Bronchial smooth muscle cell (primary cell): Measurements from ENCODE around the gene ZNF106. TPM values are rescaled to one million over a fixed set of nuclear protein-coding genes. Genes with fewer than 3 reads are reported as not detected.

Source experiments
- total RNA-seq: library from RNA; depleted of rRNA; stranded (reverse); fragments of >200 nt; gene quantifications from 2 replicates; pipeline ENCODE4 v1.2.1, GENCODE V29; 2014

ZNF106 gene
- 107 and 127 TPM in 2 replicates for total RNA-seq

GRCh38 chr15:42490671-42491538 lies at the start of gene ZNF106:
TSS of gene ZNF106 (minus strand) at chr15:42491141. CDS start at chr15:42472289, 18,852 bp downstream.

GRCh38 chr15:42495361-42496212 lies 4.6 kb upstream of the ZNF106 start, which contains the start of gene SNAP23:
TSS of gene SNAP23 (plus strand) at chr15:42495634. CDS start at chr15:42511847, 16,213 bp downstream.

Other genes starting within 250 kb of the ZNF106 start
- 13.7 and 14.8 TPM in 2 replicates for gene GANC, start 217.9 kb downstream of the ZNF106 start, total RNA-seq
- 35.9 and 40.4 TPM in 2 replicates for gene TMEM87A, start 217.7 kb downstream of the ZNF106 start, total RNA-seq
- 1.7 and 3.2 TPM in 2 replicates for gene CAPN3, start 131.6 kb downstream of the ZNF106 start, total RNA-seq
- 61.5 and 71.6 TPM in 2 replicates for gene SNAP23, start 4.5 kb upstream of the ZNF106 start, total RNA-seq
- gene LRRC57, start 57.7 kb upstream of the ZNF106 start, total RNA-seq = 7.8 and 8.8 TPM in 2 replicates
- 10.0 and 16.1 TPM in 2 replicates for gene HAUS2, start 57.7 kb upstream of the ZNF106 start, total RNA-seq
- gene STARD9, start 84.5 kb upstream of the ZNF106 start, total RNA-seq = 6.1 and 12.7 TPM in 2 replicates
- 8.2 and 9.2 TPM in 2 replicates for gene CDAN1, start 246.0 kb upstream of the ZNF106 start, total RNA-seq